8988T (cell line): ENCODE data around the gene FNDC3B.

Source experiments
- DNase-seq: peaks from one replicate; pipeline ENCODE4 v3.0.0; 2011

The FNDC3B gene

DNA sequence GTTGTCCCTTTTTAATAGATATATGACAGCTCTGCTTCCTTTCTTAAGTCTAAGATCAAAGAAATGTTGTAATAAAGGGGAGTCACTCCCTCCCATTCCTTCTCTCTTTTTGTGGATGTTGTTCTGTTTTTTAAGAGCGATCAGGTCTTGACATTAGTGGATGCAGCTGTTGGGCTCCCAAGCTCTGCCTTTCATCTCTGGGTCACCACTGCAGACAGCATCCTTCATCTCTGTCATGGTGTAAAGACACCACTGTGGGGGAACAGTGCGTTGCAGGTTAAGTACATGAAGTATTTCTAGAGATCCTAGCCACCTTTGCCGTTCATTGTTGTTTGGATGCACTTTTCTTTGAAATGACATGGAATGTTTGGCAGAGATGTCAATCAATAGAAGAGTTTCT lies 17.7 kb downstream of the FNDC3B start:
- DNase-seq, result no peak

DNA sequence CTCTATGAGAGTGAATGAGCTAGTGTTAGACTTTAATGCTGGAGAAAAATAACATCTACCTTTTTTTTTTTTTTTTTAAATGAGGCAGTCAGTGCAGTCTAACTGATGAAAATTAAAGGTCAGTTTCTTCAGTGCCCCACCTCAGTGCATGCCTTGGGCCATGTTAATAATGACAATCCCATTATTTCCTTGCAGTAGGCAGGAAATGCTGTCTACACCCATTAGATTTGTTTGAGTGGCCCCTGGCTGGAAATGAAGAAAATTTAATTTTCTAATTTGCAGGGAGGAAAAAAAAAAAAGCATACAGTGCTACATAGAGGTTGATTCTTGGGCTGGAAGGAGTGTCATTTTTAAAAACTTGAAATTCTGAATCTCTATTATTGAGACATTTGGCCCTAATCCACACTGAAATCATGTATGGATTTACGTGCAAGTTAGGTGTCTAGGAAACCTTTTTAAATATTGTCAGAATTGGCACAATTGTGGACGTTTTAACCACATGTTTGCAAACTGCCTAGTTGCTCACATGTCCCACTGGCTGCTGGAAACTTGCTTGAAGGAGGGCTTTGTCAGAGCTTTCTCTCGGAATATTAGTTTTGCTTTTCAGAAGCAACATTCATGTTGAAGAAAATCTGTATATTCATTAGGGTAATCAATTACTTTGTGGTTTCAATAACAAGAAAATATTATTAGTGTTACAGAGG lies 18.4 kb downstream of the FNDC3B start:
- no peak for DNase-seq

DNA sequence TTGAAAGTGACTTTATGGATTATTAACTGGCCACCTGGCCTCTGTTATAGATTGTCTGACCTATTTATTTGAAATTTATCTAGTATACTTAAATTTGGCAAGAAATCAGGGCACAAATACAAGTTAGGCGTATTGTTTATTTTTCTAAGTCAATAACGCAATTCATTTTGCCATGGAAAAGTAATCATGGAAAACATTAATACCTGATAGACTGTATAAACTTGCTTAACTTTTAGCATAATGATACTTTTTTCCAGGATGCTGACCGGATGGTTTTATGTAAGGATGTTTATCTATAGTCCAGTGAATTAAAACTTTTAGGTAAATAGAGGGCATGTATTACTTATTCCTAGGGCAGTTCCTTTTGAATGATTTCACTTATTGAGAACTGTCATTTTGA lies 20.2 kb downstream of the FNDC3B start:
- no peak for DNase-seq

DNA sequence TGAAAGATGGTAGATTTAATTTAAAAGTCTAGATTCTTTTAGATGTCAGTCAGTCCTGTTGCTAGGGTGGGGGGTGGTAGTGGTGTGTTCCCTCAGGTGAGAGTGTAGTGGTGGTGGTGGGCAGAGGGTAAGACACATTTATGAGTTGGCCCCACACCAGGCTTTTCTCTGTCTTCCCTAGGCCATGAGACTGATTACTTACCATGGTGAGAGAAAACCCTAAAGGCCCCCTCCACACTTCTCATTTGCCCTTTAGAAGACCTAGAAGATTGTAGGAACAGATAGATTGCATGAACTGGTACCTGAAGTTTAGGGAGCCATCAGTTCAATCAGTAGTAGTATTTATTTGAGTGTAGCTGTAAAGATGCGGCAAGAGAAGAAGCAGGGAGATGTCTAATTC lies 20.9 kb downstream of the FNDC3B start:
- no peak for DNase-seq

DNA sequence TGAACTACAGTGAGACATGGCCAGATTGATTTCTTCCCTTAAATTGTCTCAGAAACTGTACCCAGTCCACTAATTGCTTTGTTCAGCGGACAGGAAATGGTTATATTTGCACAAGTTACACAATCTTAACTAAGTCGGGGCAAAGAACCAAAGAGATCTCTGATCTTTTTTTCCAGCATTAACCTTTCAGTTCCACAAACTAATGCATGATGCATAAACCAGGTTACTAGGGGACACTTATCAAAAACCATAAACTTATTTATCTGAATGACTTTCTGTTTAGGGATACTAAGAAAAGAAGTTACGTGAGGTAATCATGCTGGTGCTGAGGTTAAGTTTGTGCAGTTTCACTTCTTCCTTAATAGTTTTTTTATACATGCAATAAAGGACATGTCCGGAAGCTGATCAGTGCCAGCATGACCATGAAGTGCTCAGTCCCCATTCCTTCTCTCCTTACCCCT lies 22.4 kb downstream of the FNDC3B start:
- no peak for DNase-seq

DNA sequence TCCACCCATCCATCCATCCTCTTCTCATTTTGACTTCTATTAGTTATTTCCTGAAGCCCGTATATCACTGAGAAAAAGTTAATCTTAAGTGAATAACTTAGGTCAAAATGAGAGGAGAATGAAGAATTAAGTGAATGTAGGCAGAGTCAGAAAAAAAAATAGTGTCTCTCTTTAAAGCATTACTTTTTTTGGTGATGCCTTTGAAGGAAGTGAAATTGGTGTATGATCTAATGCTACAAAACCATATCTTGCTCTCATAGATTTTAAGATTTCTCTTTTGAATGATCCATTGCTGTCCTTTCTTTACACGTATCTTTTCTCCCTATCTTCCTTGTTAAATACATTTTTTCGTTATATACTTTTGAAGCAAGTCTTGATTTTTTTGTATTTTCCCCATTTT lies 23.4 kb downstream of the FNDC3B start:
- DNase-seq, result no peak

DNA sequence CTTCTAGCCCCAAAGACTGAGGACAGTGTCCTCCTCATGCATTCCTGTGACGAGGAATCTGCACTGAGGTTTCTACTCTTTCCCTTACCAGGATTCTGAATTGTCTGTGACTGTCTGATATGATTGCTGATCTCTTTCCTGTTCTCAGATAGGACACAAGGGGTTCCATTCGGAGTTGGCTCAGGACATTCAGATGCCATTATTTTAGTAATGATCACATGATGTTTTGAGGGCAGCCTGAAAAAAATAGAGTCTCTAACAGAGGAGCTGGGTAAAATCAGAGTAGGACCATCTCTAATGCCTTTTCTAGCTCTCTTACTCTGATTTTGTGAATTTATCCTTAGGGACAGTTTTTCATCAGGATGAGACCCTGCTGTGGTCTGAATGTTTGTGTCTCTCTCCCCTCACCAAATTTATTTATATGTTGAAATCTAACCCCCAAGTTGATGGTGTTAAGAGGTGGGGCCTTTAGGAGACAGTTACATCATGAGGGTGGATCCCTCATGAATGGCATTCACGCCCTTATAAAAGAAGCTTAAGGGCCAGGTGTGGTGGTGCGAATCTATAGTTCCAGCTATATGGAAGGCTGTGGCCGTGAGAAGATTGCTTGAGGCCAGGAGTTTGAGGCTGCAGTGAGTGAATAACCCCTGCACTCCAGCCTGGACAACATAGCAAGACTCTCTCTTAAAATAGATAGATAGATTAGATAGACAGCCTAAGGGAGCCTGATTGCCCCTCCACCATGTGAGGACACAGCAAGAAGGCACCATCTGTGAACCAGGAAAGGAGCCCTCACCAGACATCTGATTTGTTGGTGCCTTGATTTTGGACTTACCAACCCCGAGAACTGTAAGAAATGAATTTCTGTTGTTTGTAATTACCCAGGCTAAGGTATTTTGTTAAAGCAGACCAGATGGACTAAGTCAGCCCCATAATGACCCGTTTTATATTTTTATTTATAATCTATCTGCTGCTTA lies 24.4 kb downstream of the FNDC3B start:
- no peak for DNase-seq

DNA sequence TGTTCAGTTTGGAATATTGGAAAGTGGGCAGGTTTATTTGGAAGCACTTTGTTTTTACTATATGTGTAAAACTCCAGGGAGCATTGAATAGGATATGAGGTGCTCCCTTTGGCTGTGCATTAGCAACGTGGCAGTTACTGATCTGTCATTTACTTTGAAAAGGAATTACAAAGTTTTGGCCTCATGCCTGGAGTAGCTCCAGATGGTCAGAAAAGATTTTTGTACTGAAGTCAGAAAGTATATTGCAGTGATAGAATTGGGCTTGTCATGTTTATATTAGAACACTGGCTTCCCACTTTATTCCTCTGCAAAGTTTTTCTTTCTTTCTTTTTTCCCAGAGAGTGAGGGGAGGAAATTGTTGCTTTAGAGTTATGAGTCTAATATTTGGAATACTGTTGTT lies 26.1 kb downstream of the FNDC3B start:
- no peak for DNase-seq

DNA sequence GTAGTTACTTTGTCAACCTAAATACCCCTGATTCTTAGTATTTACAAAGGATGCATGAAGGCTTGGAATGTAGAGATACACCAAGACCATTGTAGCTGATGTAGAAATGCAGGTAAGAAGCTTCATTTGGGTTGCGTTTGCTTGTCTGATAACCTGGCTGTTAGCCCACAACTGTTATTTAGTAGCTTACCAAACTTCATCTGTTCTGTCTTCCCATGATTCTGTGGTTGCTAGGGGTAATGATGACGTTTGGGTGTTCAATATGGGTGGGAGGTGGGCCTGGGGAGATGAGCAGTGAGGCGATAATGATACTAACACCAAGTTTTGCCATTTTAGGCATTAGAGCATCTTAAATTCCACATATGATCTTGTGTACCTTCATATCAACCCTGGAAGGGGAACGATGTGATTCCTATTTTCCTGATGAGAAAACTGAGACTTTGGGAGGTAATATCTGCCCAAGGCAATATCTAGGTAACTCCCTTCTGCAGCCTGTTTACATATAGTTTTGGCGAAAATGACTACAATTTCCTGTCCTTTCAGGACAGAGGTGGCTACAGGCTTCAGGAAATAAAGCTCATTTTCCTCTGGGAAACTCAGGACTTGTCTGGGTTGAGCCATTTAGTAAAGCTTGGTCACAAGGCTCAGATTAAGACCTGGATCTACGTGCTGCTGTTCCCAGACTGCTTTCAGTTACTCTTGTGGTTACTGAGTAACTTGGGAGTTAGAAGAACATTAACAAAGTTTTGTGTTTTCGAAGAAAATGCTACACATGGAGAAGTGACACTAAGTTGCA lies 26.8 kb downstream of the FNDC3B start:
- DNase-seq, result no peak

DNA sequence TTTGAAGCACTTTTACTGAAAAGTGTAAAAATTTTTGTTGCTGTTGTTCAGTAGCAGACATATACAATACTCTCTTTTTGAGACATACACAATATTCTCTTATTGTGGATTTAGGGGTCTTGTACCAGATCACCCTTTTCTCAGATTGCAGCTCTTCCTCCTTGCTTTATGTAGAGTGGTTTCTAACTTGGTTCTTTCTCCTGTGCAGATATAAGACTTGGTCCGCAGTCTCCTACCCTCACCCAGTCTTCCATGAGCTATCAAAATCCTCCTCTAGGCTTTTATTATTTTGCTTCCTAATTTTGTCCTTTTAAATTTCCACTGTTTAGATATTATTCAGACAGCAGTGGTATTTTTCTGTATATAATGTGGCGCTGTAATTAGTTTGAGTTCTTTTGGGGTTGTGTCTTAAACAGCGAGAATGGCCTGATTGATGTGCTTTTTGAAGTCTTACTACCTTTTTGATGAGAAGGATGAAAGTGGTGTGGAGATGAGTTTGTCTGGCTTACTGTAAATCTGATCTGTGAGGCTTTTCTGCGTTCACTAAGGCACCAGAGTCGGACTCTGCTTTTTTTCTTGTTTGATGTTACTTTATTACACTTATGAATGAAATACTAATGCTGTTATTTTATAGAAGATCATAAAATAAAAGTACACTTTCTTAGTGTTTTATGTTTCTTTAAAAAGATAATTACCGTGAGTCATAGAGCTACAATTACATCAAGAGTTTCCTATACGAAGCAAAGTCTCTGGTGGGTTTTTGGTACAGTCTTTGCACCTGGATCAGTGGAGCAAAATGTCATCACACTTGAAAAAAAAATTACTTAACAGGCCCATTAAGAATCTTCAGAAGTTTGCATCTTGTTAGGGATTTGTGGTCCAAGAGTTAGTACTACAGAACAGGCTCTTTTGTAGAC lies 27.8 kb downstream of the FNDC3B start:
- no peak for DNase-seq

DNA sequence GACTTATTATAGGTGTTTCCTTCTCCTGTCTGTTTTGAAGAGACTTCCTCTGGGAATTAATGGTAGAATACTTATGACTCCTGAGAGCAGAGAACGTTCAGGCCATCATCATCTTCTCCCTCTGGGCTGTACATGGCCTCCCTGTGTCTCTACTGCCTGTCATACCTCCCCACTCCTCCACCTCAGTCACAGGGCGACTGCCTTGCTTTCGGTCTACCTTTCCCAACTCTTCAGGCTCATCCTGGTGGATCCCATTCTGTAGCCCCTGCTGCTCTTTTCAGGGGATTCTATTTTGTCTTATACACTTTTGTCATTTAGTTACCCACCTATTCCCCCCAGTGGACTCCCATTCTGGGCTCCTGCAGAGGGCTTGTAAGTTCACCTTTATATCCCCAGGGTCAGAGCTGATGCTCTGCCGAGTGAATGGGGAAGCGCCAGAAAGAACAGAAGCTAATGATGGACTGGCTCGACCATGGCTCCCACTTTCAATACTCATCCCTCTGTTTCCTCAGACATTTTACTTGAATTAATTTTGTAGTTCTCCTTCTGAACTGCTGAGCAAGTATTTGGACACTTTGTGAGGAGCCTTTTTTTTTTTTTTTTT lies 28.6 kb downstream of the FNDC3B start:
- no peak for DNase-seq

DNA sequence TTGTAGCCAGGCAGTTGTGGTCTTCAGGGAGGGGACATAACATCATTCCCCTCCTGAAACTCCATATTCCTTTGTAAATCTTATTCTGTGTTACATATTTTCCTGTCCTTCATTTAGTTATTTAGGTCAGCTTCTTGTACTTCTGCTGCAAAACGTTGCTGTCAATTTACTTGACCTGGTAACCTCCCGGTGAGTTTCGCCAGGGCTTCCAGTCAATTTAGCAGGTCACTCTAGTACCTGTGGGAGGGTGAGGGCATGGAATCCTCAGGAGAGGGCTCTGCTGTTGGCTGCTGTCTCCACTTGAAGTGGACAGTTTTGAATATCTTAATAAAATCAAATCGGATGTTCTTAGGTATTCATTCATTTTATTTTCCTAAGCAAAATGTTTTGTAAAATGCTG lies 29.6 kb downstream of the FNDC3B start:
- no peak for DNase-seq

DNA sequence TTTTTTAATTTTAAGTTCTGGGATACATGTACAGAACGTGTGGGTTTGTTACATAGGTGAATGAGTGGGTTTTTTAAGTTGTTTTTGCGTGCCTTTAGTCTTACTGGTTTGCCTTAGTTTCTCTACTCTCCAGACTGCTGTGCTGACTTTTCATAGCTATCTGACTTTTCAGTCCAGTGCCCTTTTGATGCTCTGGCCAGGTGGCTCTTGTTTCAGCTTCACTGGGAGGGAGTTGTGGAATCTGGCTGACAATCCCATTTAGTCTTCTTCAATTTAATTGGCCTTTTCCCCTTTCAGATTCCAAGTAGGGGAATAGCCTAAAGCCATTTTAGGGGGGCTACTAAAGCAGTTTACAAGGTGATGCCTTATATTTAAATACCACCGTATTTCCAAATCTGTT lies 30.1 kb downstream of the FNDC3B start:
- DNase-seq, result no peak

DNA sequence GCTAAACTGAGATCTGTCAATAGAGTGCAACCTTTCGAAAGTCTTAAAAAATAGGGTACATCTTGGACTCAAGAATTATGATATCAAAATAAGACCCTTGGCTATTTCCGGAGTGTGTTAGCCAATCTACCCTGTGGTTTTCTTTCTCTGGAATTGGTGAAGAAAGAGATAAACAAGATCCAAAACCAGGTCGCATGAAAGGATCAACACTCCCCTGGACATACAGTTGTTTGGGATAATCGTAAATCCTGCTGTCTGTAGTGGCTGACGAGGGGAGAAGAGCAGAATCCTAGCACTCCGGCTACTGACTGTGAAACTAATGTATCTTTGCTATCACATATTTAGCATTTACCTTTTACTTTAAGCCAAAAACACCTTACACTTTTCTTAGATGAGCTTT lies 30.9 kb downstream of the FNDC3B start:
- no peak for DNase-seq

DNA sequence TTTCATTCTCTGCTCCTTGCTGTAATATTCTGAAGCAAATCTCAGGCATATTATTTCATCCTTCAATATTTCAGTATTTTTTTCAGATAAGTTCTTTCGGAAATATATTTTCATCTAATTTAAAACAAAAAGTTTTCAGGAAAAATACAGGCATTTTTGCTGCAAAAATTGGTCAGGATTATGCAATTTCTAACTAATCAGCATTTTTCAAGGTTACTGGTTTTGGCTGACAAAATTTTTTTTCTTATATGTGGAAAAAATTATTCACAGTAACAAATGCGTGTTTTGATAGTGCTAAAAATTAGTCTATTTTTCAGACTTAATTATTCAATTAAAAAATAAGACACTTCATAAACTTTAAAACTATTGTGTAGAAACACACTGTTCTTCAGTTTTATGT lies 31.4 kb downstream of the FNDC3B start:
- DNase-seq, result no peak

DNA sequence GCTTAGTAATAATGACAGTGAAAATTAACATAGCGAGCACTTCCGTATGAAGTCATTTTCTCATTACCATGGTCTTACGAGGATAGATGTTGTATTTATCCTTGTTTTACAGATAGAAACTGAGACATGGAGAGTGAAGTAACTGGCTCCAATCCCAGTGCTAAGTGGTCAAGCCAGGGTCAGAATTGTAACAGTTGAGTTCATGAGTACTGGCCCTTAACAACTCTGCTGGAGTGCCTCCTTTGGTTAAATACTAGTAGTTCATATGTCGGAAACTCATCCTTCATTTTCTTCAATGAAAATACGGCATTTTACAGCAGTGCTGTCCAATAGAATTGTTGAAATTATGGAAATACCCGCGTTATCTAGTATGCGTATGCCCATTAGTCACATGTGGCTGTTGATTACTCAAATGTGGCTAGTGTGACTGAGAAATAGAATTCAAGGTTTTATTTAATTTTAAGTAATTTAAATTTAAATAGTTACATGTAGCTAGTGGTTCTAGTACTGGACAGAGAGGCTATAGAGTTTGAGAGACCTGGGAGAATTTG lies 32.5 kb downstream of the FNDC3B start:
- DNase-seq, result no peak

DNA sequence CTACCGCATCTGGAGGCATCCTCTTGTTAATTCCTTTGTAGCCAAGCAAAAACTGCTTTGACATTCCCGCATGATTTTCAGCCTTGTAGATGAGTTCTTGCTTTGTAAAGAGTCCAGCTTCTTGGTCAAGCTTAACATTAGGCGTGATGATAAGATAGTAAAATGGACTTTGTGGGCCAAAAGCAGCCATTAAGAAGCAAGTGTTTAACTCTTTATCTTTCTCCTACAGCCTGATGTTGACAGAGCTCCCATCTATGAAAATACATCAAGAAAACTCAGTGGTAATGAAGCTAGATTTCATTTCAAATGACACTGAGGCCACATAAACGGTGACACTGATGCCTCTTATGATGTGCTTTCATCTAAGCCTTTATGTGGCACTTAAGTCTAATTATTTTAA lies 33.2 kb downstream of the FNDC3B start:
- no peak for DNase-seq

DNA sequence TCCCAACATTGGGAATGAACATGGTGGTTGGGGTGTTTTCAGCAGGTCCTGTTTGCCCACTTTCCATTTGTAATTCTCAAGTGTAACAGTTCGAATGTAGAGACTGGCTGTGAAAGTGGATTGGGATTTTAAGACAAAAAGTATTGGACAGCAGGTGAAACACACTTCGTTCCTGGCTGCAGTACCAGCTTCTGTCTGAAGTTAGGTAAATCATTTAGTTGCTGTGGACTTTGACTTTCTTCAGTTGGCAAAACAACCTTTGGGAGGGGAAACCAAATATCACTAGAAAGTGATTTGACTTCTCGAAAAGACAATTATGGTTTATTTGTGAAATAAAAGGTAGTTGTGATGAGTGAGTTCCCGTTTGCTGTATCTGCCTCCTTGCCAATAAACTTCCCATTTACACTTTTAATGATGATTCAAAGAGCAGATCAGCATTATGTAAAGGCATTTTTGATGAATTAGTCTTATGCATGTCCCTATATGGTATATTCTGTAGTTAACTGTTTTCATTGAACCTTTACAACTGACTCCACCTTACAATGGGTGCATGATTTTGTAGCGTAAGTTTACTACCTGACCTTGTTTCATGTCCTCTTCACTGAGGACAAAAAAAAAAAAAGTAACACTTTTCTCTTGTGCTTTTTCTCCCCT lies 34.0 kb downstream of the FNDC3B start:
- DNase-seq, result no peak

DNA sequence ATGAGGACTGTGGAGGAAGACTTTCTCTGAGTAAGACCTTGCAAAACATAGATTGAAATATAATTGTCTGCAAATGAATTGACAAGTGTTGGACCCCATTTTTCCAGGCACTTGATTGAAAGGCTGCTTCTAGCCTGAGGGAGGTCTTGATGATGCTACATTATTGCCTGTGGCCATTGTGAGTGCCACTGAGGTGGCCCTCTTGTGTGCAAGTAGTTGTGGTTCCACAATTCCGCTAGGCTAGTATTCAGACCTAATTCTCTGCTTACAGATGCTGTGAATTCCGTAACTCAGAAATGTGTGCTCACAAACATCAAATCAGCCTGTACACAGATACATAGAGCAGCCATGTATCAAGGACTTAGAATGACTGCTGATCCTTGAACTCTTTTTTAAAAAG lies 34.7 kb downstream of the FNDC3B start:
- DNase-seq, result no peak

DNA sequence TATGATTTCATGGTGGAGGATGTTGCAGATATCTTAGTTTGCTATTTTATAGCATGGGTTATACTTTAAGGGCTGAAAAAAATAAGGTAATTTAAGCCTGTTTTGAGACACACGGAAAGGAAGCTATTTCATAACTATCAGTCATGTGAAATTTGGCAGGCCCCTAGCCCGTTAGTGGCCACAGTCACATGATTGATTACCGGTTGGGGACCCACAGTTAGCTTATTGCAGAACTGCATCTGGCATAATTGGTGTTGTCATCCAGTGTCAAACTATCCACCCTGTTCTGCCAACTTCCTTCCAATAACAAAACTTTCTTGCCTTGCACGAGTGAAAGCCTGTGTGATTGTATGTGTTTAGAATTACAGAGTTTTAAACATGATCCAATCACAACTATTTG lies 35.2 kb downstream of the FNDC3B start:
- DNase-seq, result no peak

DNA sequence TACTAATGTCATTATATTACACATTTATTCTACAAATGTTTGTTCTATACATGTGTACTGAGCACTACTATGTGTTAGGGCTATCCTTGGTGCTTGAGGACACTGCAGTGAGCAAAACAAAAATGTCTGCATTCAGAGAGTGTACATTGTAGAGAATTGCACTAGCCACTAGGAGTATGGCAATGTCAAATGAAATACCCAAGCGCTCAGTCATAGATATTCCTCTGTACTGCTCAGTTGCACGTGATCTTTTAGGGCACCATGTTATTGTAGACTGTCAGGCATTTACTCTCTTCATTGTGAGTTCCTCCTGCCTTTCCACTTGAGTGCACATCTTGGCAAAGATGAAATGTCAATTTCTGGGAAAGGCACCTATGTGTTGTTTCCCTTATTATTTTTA lies 36.8 kb downstream of the FNDC3B start:
- no peak for DNase-seq
